ENCODE measurements around the gene HOXA7.

HOXA7 gene

DNA sequence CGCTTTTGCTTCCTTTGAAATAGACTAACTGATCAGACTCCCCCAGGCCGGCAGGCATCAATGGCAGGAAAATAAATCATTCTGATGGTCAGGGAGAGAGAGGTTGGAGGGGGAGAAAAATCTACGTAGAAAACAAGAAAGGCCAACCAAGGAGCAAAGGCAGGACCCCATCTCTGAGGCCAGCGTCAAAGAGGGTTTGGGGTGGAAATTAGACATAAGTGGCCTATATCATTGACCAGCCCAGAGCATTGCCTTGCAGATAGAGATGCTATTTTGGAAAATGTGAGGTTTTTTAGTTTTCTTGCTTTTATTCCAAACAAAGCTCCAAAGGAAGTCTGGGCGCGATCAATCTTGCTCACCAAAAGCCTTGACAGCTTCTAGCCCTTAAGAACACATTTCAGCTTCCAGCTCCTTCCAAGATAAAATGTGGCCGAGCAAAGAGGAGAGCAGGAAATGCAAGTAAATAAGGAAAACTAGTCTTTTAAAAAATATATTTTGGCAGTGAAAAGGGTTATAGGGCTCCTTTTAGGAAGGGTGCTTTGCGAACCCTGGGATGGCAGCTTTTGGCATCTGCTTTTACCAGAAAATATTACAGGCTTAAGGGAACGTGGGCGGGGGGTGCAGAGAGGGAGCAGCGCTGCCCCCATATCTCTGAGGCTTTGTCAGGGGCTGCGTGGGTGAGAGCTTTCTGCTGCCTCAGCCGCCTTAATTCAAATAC lies 52.0 kb downstream of the HOXA7 start:
- DNase-seq = no peak

All from stimulated activated CD4-positive, alpha-beta T cell treated with anti-CD3 and anti-CD28 coated beads, Interleukin-4, amount 100 ng/mL, for 24 hours (primary cell).